HEK293T (cell line): ENCODE measurements around the gene PKIB.

Source experiments
- ARNT ChIP-seq: fragments of 450-650 bp; IDR thresholded peaks from 2 replicates; pipeline ENCODE4 v1.6.1; 2017; ENCODE audit warnings: mild to moderate bottlenecking
- BHLHE40 ChIP-seq: fragments of 450-650 bp; IDR thresholded peaks from 2 replicates; pipeline ENCODE4 v1.6.1; 2016; ENCODE audit warnings: mild to moderate bottlenecking, moderate library complexity, borderline replicate concordance
- CTBP1 ChIP-seq: fragments of 450-650 bp; IDR thresholded peaks from 2 replicates; pipeline ENCODE4 v1.6.1; 2016; ENCODE audit warnings: borderline replicate concordance
- ELF4 ChIP-seq: fragments of 450-650 bp; IDR thresholded peaks from 2 replicates; pipeline ENCODE4 v1.6.1; 2017; ENCODE audit warnings: antibody characterized with exemption
- FOXA1 ChIP-seq: fragments of 450-650 bp; IDR thresholded peaks from 2 replicates; pipeline ENCODE4 v1.6.1; 2016; ENCODE audit warnings: mild to moderate bottlenecking
- FOXK2 ChIP-seq: fragments of 450-650 bp; IDR thresholded peaks from 2 replicates; pipeline ENCODE4 v1.6.1; 2016; ENCODE audit warnings: mild to moderate bottlenecking
- FOXM1 ChIP-seq: fragments of 450-650 bp; IDR thresholded peaks from 2 replicates; pipeline ENCODE4 v1.6.1; 2017; ENCODE audit warnings: mild to moderate bottlenecking, borderline replicate concordance
- HDGF ChIP-seq: fragments of 450-650 bp; IDR thresholded peaks from 2 replicates; pipeline ENCODE4 v1.6.1; 2017; ENCODE audit warnings: antibody characterized with exemption, borderline replicate concordance
- L3MBTL2 ChIP-seq: fragments of 450-650 bp; conservative IDR thresholded peaks from 2 replicates; pipeline ENCODE4 v1.6.1; 2016; ENCODE audit warnings: mild to moderate bottlenecking
- SP1 ChIP-seq: fragments of 450-650 bp; IDR thresholded peaks from 2 replicates; pipeline ENCODE4 v1.6.1; 2017
- SUZ12 ChIP-seq: fragments of 450-650 bp; IDR thresholded peaks from 2 replicates; pipeline ENCODE4 v1.6.1; 2016; ENCODE audit warnings: mild to moderate bottlenecking
- ZNF384 ChIP-seq: fragments of 450-650 bp; IDR thresholded peaks from 2 replicates; pipeline ENCODE4 v1.6.1; 2016
- TF ChIP-seq, protein P1 (sequence below): fragments of 450-650 bp; IDR thresholded peaks from 2 replicates; pipeline ENCODE4 v1.6.1; 2016

- TF ChIP-seq ELF4 (no peak), ARNT (no peak), HDGF (no peak), SUZ12 (no peak), FOXK2 (no peak), CTBP1 (no peak), L3MBTL2 (no peak), FOXM1 (no peak), SP1 (no peak), FOXA1 (no peak), BHLHE40 (no peak), ZNF384 (no peak)
- TF ChIP-seq, protein P1, sequence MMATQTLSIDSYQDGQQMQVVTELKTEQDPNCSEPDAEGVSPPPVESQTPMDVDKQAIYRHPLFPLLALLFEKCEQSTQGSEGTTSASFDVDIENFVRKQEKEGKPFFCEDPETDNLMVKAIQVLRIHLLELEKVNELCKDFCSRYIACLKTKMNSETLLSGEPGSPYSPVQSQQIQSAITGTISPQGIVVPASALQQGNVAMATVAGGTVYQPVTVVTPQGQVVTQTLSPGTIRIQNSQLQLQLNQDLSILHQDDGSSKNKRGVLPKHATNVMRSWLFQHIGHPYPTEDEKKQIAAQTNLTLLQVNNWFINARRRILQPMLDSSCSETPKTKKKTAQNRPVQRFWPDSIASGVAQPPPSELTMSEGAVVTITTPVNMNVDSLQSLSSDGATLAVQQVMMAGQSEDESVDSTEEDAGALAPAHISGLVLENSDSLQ: no peak
Measured at GRCh38 chr6:122726649-122727048, 116.4 kb downstream of the PKIB start.
